ENCODE data around the gene HLA-G.
A peak's percentile ranks its signal among the peaks of the same experiment; 100 is the strongest.

Gene HLA-G

DNA sequence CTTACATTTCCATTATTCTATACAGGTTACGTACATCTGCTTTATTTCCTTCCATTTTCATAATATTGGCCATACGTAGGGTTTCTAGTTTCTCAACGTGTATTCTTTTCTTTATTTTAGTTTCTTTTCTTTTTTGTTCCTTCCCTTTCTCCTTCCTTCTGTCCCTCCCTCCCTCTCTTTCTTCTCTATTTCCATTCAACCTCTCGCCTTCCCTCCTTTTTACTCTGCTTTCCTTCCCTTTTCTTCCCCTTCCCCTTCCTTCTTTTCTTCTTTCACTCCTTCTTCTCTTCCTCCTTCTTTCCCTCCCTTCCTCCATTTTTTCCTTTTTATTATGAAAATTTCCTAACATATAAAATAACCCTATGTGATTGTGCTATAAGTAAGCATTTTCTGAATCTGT, 8.7 kb upstream of the HLA-G start:
- DNase-seq, result no peak

DNA sequence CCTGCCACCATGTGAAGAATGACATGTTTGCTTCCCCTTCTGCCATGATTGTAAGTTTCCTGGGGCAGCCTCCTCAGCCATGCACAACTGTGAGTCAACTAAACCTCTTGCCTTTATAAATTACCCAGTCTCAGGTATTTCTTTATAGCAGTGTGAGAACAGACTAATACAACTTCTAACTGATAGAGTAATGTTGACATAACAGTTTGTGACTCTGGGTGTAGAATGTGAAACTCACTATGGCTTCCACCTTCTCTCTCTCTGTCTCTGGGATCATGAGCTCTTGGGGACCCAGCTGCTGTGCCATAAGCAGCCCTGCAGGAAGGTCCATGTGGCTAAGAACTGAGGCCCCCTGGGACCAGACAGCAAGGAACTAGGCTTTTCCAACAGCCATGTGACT, 3.5 kb upstream of the HLA-G start:
- DNase-seq, result no peak

DNA sequence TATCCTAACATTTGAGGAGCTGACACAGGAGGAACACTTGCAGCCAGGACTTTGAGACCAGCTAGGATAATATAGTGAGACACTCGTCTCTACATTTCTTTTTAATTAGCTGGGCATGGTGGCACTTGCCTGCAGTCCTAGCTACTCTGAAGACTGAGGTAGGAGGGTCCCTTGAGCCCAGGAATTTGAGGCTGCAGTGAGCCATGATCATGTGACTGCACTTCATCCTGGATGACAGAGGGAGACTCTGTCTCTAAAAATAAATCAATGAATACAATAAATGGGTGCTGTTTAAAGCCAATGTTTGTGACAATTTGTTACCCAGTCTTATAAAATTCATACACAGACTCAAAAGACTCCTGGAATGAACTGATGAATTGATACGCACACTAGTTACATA, 1.8 kb upstream of the HLA-G start:
- DNase-seq, result no peak

DNA sequence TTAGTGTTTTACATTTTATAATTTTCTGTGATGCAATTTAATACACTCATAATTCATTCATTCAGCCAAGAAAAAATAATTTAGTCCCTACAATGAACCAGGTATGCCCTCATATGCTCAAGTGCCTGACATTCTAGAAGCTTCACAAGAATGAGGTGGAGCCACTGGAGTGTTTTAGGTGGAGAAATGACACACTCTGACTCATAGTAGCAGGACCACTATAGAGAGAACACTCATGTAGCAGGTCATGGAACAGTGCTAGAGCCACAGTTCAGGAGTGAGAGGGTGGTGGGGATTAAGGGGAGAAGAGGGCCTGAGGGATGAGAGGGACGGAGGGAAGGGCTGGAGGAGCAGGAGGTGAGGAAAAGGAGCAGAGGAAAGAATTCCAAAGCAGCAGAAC, 1.4 kb upstream of the HLA-G start:
- DNase-seq, result no peak

DNA sequence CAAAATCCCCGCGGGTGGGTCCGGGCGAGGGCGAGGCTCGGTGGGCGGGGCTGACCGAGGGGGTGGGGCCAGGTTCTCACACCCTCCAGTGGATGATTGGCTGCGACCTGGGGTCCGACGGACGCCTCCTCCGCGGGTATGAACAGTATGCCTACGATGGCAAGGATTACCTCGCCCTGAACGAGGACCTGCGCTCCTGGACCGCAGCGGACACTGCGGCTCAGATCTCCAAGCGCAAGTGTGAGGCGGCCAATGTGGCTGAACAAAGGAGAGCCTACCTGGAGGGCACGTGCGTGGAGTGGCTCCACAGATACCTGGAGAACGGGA, 809 bp downstream of the HLA-G start:
- no peak for DNase-seq

DNA sequence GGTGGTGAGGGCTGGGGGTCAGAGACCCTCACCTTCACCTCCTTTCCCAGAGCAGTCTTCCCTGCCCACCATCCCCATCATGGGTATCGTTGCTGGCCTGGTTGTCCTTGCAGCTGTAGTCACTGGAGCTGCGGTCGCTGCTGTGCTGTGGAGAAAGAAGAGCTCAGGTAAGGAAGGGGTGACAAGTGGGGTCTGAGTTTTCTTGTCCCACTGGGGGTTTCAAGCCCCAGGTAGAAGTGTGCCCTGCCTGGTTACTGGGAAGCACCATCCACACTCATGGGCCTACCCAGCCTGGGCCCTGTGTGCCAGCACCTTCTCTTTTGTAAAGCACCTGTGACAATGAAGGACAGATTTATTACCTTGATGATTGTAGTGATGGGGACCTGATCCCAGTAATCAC, 2.1 kb downstream of the HLA-G start:
- DNase-seq, result no peak

DNA sequence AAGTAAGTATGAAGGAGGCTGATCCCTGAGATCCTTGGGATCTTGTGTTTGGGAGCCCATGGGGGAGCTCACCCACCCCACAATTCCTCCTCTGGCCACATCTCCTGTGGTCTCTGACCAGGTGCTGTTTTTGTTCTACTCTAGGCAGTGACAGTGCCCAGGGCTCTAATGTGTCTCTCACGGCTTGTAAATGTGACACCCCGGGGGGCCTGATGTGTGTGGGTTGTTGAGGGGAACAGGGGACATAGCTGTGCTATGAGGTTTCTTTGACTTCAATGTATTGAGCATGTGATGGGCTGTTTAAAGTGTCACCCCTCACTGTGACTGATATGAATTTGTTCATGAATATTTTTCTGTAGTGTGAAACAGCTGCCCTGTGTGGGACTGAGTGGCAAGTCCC, 2.8 kb downstream of the HLA-G start:
- no peak for DNase-seq

DNA sequence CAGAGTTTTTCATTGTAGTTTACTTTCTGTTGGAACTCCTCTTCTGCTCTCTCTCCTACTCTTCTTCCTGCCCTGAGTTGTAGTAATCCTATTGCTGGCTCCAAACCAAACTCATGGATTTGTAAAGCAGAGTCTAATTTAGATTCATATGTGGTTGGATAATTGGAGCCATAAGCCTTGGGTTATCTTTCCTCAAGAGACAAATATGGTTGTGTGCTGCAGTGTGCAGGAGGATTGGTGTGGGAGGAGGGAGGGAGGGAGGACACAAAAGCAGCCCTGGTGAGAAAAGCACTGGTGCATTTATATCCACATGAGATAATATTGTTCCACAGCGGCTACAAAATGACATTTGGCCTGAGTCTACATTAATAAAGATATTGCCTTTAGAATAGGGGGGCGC, 4.2 kb downstream of the HLA-G start:
- no peak for DNase-seq

DNA sequence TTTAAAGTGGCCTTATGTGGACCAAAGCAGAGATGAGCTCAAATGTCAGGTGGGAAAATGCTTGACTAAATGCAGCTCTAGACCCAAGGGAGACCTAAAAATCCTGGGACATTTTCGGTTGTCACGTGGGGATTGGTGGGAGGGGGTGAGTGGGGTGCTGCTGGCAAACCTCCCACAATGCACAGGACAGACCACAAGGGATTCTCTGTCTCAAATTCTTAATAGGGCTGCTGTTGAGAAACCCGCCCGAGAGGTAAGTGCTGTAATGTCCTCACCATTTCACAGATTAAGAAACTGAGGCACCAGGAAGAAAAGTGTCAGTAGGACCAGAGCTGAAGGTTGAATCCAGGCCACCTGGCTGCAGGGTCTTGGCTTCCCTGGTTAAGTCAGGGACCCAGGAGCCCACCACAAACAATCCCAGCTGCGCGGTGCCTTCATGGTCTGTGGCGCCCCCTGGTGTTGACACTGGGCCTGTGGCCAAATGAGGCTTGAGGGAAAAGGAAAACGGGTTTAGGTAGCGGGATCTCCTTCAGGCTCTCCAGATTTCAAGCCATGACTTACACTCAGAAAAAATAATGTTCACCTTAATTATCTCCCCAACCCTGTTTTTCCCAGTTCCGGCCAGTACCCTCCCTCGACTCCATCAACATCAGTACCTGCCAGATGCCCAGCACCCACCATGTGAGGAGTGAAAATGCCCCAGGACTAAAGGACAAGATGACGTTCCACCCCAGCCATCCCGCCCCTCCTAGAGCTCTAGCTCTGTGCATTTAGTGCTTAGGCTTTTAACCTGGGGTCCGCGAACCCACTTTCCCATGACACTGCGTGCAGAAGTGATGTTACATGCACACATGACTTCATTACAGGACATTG, 7.2 kb downstream of the HLA-G start:
- DNase-seq, result peak in 1 of 2 experiments; percentile 17

DNA sequence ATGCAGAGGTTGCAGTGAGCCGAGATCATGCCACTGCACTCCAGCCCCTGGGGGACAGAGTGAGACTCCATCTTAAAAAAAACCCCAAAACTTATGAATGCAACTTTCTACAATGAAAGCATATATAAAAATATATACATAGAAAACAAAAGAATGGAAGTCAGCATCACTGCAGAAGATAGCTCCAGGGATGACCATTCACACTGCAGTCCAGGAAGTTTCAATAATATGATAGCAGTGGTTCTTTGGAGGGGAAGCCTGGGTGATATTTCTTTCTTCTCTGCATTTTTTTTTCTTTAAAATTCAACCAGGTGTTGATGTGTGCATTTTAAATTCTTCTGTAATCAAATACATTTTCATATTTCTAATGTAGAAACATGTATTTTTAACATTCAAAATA, 12.3 kb downstream of the HLA-G start:
- DNase-seq, result no peak

DNA sequence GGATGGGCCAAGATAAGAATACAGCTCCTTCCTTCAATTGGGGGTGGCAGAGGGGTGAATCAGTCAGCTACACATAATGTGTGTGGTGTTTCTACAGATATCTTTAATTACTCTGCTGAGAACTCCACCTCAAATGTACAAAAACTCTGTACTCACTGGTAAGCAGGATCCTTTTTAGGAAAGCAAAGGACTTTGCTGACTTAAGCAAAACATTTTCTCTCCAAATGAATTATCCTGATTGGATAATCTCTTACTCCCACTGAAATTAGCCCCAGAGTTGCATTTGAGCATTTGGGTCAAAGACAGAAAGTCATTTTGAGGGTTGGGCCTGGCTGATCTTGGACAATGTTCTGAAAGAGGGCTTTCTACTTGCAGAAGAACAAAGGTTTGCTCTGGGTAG, 13.4 kb downstream of the HLA-G start:
- no peak for DNase-seq

DNA sequence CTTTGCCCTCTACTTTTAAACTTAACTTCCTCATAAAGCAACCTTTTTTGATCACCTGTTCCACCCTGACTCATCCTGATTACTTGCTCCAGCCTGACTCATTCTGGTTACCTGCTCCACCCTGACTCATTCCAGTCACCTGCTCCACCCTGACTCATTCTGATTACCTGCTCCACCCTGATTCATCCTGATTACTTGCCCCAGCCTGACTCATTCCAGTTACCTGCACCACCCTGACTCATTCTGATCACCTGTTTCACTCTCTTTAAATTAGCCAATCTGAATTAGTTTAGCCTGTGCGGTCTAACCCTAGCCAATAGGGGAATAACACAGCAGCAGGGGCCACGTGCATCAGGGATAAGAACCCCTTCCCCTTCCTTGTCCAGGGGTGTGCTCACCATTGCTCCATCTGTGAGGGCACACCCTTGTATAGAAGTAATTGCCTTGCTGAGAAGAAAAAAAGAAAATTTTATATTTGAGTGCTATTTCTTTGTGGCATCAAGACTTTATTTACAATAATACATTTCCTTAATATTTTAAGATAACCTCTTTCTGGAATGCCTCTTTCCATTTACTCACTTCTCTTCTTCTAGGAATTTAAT, 17.9 kb downstream of the HLA-G start:
- no peak for DNase-seq

DNA sequence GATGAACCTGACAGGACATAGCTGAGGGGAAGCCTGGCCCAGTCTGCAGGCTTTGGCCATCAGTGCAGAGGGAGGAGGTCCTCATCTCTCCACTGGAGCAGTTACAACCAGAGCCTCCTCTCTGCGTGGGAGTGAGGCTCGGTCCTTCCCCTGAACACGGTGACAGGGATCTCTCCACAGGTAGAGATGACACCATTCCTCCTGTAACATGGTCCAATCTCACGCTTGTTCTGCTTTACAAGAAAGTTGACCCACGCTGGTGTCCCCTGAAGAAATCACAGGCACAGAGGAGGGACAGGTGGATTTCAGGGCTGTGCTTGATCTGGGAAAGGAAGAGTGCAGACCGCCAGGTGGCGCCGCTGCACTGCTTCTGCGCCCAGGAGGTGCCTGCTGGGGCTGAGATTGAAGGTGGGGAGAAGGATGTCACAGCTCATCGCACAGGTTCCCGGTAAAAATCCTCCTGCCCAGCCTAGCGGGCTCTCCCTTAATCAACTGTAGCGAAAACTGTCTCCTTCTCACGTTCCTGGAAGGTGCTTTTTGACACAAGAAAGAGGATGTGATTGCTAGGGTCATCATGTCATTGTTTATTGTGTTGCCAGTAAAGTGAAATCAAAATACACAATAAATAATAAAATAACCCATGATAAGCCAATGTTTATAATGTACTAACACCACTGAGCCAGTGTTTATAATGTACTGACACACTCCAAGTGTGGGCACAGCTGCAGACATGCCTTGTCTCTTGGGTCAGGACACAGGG, 20.4 kb downstream of the HLA-G start:
- peak; percentile 4 to 64 for DNase-seq

DNA sequence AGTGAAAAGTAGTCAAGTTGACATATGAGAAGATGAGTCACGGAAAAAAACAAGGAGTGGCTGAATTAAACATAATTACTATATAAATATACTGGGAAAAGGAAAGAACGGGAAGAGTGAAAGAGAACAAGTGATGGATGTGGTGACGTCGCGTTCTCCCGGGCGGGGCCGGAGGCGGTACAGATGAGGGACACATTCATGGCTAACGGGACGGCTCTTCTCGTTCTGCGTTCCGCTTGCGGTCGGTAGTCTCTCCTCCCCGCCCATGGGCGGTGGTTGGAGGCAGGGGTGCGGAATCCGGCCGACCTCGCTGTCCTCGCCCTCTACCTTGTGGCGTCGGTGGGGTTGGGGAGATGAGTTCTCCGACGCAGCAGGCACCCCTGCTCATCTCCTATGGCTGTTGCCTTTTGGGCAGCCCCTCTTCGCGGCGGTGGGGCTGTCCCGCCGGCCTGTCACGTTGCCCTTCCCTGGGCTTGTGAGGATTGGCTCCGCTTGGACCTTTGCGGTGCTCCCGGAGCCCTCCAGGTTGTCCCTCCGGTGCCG, 22.5 kb downstream of the HLA-G start:
- DNase-seq, result no peak

DNA sequence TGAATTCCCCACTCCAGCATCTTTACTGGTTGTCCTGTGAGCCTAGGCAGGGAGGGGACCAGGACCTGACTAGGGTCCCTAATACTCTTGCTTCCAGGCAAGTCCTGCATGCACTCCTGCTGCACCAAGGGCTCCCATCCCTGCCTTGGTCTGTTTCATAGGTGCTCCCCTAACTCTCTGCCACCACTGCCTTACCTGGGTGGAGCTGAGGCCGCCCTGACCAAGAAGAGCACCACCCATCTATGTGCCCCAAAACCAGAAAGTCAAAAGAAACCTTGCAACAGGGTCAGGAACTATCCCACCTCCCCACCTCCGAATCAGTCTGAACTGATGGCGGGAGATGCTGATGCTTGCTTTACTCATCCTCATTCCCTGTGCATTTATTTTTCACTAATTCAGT, 23.6 kb downstream of the HLA-G start:
- DNase-seq, result no peak

DNA sequence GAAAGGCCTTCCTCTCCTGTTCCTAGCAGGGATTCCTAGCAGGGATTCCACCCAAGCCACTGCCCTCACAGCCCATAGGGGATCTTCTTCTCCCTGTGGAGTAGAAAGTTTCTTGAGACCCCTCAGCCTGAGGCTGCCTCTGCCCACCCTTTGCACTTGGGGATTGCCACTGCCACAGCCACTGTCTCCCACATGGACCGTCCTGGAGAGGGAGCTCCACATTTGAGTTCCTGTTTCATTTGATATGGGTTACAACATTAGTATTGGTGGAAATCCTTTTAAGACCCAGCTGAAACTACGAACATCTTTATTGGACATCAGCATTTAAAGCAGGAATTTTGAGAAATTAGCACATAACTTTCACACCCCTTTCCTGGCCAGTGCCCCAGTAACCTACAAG, 25.6 kb downstream of the HLA-G start:
- no peak for DNase-seq

DNA sequence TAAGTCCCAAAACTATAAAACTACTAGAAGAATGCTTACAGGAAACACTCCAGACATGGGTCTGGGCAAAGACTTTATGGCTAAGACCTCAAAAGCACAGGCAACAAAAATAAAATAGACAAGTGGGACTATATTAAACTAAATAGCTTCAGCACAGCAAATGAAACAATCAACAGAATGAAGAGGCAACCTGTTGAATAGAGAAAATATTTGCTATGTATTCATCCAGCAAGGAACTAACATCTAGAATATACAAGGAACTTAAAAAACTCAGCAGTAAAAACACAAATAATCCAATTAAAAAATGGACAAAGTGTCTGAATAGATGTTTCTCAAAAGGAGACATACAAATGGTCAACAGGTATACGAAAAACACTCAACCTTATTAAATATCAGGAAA, 30.4 kb downstream of the HLA-G start:
- no peak for DNase-seq

DNA sequence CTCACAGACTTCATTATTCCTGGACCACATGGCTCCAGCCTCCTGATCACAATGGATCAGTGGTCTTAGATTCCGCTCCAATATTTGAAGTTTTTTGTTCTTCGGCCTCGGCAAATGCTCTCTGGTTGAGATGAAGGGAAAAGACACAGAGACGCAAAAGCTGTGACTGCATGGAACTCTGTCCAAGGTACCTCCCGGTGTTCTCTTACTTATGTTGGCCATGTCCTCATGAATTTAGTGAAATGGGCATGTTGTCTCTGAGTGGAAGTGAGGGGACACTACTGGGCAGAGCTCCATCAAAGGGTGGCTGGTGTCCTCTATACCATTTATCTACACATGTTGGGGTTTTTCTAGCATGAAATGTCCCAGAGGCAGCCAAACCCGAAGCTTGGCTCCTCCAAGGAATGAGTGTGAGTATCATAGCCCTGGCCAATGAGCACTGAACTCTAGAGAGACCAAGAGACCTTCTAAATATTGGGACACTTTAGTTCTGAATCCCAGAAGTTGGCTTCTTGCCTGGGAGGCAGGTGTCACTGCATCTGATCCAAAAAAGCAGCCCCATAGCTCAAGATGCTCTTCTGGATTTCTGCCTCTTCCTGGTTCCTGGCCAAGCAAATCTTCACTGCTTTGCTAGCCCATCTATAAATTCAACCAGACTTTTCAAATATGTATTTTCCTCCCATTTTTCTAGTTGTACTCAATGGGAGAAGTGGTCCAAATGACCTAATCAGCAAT, 34.1 kb downstream of the HLA-G start:
- DNase-seq, result peak; percentile 3 to 64

DNA sequence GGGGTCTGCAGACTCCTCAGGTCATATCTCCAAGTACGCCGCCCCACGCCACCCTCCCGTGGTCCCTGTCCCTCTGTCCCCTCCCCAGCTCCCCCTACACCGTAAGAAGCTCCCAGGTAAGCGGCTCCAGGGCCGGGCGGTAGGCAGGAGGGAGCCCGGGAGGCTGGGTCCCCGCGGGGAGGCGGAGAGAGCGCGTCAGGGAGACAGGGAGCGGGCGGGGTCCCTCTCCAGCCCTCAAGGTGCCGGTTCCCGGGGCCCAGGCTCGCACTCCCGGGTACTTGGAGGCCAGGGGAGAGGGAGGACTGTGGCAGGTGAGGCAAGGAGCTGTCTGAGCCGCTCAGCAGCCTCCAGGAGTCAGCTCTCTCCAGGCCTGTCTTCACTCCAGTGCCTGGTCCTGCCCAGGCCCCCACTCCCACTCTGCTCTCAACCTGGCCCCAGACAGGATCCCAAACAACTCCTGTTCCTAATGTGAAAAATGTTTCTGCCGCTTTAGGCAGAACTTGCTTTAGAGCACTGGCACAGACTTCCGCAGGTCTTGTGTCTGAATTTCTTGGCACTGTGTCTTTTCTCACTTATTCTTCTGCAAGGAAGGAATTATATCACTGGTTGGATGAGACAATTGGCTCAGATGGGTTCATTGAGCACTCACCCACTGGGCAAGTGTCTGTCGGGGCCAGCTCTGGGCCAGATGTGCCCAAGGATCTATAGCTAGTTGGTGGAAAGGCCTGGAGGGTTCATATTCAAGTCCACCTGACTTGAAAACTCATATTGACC, 36.6 kb downstream of the HLA-G start:
- DNase-seq, result peak in 1 of 2 experiments; percentile 7

DNA sequence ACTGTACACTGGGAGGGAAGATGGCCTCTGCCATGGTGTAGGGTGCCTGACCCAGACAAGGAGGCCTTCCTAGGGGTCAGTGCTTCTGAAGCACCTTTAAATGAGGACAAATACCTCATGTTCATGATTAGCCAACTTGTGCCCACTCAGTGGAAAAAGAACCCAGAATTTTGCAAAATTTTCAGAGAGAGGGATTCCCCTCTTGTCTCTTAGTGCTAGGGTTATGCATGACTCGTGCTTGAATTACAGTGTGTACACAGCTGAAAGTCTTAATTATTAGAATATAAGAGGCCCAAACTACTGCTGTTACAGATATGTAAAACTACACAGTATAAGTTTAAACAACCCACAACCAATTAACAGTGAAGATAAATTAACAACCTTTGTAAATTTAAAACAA, 38.0 kb downstream of the HLA-G start:
- no peak for DNase-seq

DNA sequence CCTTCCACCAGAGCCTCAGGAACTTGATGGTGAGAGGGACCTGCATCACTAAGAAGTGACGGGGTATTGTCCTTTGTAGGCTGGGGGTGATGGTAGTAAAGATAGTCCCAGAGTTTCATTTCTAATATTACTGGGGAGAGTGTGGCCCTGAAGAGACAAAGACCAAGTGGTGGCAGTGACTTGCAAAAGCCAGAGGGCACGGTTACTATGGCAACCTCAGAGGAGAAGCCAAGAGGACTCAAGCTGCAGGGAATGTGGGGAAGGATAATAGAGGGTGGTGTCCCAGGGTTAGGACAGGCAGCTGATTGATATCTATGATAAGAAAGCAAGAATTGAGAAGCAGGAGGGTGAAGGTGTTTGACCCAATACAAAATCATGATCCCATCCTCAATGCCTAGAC, 42.5 kb downstream of the HLA-G start:
- DNase-seq, result no peak

DNA sequence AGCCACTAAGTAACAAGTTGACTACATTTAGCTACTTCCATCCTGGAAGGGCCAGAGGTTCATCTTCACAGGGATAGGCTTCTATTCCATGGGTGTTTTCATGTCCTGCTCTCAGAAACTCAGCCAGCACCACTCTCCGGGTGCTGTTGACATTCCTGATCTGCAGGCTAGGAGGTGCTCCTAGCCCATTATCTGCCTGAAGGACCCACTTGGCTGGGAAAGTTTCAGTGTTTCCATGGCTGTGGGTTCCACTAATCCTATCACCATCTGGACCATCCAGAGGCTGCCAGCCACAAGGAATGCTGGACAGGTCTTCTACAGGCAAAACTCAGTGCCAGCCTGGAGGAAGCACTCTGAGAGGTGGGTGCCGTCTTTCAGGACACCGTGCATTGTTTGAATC, 45.2 kb downstream of the HLA-G start:
- DNase-seq, result peak in 1 of 2 experiments; percentile 1
